ENCODE results near the gene FADS6.

The FADS6 gene

DNA sequence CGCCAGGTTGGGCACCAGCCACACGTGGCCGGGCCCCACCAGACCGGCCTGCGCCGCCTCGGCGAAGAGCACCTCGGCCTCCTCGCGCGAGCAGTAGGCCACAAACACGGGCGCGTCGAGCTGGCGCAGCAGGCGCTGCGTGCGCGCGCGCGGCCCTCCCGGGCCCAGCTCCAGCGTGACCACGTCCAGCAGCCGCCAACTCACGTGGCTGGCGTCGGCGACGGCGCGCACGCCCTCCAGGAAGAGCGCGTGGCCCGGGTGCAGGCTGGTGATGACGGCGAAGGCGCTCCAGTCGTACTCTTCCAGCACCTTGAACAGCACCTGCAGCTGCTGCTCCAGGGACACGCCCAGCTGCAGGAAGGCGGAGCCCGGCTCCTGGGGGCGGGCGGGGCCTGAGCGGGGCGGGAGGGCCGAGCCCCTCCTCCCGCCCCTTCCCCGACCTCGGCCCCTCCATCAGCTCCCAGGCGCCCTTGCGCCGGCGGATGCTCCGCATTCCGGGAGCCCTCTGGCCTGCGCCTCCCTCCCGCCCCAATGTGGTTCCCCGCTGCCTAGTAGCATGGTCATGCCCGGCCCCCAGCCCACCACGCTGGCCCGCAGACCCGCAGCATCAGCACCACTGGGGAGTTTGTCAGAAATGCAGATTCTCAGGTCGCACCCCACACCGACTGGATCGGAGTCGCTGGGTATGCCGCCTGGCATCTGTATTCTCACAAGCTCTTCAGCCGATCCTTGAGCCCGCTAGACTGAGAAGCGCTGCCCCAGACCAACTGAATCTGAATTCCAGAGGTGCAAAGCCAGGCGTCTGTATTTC, 41.0 kb downstream of the FADS6 start:
- DNase-seq (ENCODE audit: low read depth in 2 of 2), result no peak

GRCh38 chr17:74851612-74852236, 41.7 kb downstream of the FADS6 start:
- DNase-seq (ENCODE audit: low read depth in 2 of 2), result no peak

DNA sequence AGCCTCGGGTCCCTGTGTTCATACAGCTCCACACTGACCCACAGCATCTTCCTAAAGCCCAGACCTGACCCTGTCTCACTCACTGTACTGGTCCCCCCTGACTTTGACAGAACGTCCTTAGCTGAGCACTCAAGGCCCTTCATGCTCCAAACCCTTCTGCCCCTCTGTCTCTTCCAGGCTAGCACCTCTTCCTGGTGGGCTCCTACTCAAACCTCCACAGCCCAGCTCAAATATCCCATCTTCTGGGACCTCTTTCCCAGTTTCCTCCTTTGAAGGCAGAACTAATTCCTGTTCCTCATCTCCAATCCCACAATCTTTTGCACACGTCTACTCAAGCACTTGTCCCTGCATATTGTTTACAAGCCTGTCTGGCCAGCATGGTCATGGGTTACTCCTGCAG, 42.5 kb downstream of the FADS6 start:
- DNase-seq (ENCODE audit: low read depth in 2 of 2), result no peak

DNA sequence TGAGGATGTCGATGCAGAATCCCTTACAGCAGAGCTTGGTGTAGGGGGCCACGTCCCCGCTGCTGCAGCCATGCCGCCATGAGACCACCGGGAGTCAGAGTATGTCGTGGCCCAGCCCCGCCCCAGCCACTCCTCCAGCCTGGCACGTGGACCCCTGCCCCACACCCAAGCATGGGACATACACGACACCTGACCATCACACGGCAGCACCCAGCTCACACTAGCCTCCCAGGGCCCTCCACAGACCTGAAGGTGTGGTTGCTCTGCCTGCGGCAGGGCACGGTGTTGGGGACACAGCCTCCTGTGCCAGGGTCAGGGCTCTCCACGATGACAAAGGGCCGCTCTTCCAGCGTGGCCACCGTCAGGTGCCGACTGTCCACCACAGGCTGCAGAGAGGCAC, 43.1 kb downstream of the FADS6 start:
- no peak for DNase-seq (ENCODE audit: low read depth in 2 of 2)

DNA sequence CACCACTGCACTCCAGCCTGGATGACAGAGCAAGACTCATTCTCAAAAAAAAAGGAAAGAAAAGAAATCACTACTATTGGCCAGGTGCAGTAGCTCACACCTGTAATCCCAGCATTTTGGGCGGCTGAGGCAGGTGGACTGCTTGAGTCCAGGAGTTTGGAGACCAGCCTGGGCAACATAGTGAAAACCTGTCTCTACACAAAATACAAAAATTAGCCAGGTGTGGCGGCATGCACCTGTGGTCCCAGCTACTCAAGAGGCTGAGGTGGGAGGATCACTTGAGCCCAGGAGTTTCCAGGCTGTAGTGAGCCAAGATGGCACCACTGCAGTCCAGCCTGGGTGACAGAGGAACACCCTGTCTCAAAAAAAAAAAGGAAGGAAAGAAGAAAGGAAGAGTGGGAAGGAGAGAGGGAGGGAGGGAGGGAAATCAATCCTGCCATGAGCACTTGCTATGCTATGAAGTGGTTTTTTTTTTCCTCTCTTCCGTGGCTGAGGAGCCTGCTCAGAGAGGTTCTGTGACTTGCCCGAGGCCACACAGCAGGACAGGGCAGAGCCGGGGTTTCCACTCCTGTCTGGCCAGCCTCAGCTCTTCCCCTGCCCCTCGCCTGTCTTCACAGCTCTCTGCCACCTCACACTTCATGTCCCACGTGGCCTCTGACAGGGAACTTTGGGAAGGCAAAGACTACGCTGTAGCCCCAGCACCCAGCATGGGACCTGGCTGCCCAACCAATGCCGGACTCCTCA, 44.6 kb downstream of the FADS6 start:
- no peak for DNase-seq (ENCODE audit: low read depth in 2 of 2)

DNA sequence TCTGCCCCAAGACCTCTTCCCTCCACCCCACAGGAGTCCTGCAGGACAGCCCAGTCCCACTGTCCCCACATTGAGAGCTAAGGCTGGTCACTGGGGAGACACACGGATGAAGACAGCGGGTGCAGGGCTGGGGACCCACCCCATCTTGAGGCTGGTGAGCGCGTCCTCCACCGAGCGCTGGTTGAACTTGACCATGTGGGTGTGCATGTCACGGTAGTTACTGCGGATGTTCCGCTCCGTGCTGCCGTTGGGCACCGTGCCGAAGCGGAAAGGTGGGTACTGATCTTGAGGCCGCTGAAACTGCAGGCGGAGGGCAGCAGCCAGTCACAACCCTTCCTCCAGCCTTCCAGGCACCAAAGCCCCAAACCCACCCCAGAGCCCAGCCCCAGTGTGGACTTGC, 46.8 kb downstream of the FADS6 start:
- no peak for DNase-seq (ENCODE audit: low read depth in 2 of 2)

GRCh38 chr17:74843352-74843627, 50.1 kb downstream of the FADS6 start:
- no peak for DNase-seq (ENCODE audit: low read depth in 2 of 2)

GRCh38 chr17:74842599-74843351, 50.7 kb downstream of the FADS6 start:
- DNase-seq (ENCODE audit: low read depth in 2 of 2), result no peak

- no peak for DNase-seq (ENCODE audit: low read depth in 2 of 2)
Measured at GRCh38 chr17:74842146-74842598, 51.3 kb downstream of the FADS6 start.

DNA sequence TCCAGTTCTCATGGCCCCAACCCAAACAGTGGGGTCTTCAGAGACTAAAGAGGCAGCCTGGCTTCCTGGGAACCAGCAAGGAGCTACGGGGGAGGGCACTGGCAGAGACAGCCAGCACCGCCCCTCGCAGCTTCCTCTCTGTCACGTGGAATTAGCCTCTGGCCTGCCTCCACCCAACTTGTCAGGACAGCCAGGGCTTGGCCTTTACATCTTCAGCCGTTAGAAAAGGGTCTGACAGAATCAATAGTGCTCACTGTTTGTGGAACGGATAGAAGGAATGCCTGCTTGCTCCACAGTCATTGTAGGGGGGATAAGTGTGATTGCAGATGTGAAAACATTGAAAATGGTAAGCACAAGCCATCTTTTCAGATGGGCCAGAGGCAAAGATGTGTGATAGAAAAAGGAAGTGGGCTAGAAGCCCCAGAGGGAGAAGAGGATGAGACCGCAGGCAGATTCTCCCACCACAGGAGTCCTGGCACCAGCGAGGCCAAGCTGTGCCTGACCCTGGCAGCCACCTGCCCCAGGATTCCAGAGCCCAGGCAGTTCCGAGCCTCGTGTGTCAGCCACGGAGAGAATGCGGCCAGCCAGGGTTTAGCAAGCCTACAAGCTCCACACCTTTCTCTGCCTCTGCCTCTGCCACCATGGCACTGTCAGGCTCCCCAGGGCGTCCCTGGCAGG, 52.3 kb downstream of the FADS6 start:
- DNase-seq (ENCODE audit: low read depth in 2 of 2), result no peak

DNA sequence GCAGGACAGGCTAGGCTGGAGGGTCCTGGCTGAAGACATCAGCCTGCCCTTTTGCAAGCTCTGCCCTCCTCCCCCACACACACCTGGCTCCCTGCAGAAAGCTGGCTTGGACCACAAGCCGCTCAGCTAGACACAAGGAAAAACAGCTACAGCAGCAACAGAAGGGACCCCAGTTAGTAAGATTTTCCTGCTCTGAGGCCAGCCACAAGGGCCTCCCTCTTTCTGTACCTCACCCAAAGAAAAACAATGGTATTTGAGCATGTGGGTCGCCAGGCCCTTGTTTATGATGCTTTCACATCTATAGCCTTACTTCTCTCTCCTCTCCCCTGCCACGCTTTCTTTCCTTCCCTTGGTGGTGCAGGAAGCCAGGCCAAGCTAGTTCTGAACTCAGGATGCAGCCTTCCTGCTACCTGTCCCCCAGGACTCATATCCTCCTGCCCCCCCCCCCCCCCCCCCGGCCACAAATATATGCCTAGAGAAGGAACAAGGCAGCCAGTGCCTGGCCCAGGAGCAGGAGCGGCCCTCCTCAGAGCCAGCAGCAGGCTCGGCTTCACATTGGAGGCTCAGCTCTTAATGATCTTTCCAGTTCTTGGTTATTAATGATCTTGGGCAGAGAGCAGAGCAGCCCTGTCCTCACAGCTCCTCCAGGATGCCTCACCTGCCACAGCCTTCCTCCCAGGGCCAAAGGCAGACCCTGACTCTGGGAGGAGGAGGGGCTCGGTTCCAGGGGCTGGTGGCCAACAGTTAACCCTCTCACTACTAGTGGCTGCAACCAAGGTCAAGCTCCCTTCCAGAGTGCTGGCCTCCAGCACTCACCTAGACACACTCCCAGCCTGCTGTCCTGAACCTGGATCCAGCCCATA, 53.2 kb downstream of the FADS6 start:
- DNase-seq (ENCODE audit: low read depth in 2 of 2), result no peak

DNA sequence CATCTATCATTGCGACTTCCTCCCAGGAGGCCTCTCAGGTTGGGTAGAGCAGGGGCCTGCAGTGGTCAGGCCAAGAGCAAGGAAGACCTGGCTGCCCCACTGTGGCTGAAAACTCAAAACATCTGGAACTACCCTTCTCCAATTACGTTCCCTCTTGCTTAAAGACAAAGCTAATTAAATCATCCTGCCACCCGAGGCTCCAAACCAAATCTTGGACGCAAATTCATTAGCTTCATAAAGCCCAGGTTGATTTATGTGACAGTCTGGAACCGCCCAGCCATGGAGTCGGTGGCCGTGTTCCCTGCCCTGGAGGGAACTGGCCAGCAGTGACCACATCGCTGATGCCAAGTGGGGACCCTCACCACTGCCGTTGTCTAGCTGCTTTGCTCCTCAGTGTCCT, 55.2 kb downstream of the FADS6 start:
- no peak for DNase-seq (ENCODE audit: low read depth in 2 of 2)

- no peak for DNase-seq (ENCODE audit: low read depth in 2 of 2)
Measured at GRCh38 chr17:74836691-74837467, 56.6 kb downstream of the FADS6 start.

DNA sequence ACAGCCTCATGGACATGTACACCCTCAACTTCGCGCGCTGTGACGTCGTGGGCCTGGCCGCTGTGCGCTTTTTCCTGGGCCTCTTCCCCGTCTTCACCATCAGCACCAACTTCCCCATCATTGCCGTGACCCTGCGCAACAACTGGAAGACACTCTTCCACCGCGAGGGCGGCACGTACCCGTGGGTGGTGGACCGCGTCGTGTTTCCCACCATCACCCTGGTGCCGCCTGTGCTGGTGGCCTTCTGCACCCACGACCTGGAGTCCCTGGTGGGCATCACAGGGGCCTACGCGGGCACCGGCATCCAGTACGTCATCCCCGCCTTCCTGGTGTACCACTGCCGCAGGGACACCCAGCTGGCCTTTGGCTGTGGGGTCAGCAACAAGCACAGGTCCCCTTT, 57.2 kb downstream of the FADS6 start:
- no peak for DNase-seq (ENCODE audit: low read depth in 2 of 2)

GRCh38 chr17:74833501-74834377, 59.7 kb downstream of the FADS6 start:
- DNase-seq (ENCODE audit: low read depth in 2 of 2), result no peak

DNA sequence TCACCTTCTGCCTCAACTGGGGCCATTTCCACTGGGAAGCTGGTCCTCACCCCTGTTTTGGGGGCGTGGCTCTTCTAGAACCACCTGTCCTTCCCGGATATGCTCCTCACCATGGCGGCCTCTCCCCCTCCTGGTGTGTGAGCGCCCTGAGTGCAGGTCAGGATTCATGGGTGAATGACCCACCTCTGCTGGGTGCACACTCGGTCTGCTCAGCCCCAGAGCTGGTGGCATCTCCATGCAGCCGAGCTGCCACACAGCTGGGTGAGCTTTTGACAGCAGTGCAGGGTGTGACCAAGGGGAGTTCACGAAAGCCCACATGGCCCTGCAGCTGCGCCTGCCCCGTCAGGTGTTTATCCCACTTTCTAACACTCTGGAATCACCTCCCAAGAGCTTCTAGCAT, 61.0 kb downstream of the FADS6 start:
- no peak for DNase-seq (ENCODE audit: low read depth in 2 of 2)

DNA sequence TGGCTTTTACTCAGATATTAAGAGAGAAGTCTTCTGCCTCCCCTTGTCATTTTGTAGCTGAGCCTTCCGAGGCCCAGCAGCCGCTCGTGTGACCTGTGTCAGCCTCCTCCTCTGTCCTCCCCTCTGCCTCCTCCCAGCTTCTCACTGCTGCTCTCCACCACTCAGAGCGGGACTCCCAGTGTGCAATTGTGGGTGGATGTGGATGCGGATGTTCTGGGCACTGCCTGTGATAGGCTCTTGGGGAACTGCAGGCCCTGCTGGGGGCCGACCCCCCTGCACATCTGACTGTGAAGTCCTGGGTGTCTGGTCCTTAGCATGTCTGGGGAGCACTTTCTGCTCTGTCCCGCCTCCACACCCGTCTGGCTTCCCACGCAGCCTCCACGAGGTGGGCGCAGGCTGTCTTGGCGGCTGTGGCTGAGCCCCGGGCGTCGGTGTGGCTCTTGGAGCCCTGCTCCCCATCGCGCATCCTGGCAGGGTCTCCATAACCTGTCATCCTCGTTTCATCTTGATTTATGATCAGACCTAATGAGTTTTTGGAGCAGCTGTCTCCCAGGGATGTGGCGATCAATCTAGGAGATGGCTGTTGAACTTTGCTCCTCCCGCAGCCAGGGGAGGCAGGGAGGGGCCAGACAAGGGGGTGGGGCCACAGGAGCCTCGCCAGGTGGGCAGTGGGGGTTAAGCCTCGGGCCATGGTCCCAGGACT, 61.8 kb downstream of the FADS6 start:
- no peak for DNase-seq (ENCODE audit: low read depth in 2 of 2)

- DNase-seq (ENCODE audit: low read depth in 2 of 2), result no peak
Measured at GRCh38 chr17:74830861-74831260, 62.6 kb downstream of the FADS6 start.
